Colon (tissue), 2 donors: ENCODE data around the gene CKS2.
A peak's percentile ranks its signal among the peaks of the same experiment; 100 is the strongest.
"Not testable (repeated sequence)": the region's sequence is repeated elsewhere in the genome, so short reads cannot be mapped to it uniquely, and the experiment has no call there.

Source experiments
- FAIRE-seq: peaks from 2 replicates; lab custom pipeline; 2012; peaks lifted over from hg19 to GRCh38; lab: Jason Lieb, UNC
- donor health status: control.
- donor health status: control.

The CKS2 gene

GRCh38 chr9:89310475-89311345 is at the start of gene CKS2:
CKS2 (plus strand) TSS chr9:89311195; CDS start chr9:89311293, 98 bp downstream.
- peak; percentile 93 for FAIRE-seq

- no peak for FAIRE-seq
These were observed 37.3 kb upstream of the CKS2 start for GRCh38 chr9:89273528-89274279.

GRCh38 chr9:89274838-89275237 is 36.2 kb upstream of the CKS2 start:
- no peak for FAIRE-seq

- not testable (repeated sequence) for FAIRE-seq
These were observed 35.0 kb upstream of the CKS2 start for GRCh38 chr9:89276040-89276439.

- FAIRE-seq: no peak
These were observed 34.0 kb upstream of the CKS2 start for GRCh38 chr9:89277043-89277442.

- FAIRE-seq: no peak
These were observed 33.5 kb upstream of the CKS2 start for GRCh38 chr9:89277454-89277853.

GRCh38 chr9:89278551-89278950 is 32.4 kb upstream of the CKS2 start:
- FAIRE-seq: no peak

GRCh38 chr9:89278997-89279739 is 31.8 kb upstream of the CKS2 start:
- no peak for FAIRE-seq

- no peak for FAIRE-seq
These were observed 29.9 kb upstream of the CKS2 start for GRCh38 chr9:89281106-89281505.

- FAIRE-seq: not testable (repeated sequence)
These were observed 28.6 kb upstream of the CKS2 start for GRCh38 chr9:89282248-89282968.

GRCh38 chr9:89284076-89284475 is 26.9 kb upstream of the CKS2 start:
- FAIRE-seq: no peak

GRCh38 chr9:89291741-89292140 is 19.3 kb upstream of the CKS2 start:
- FAIRE-seq: no peak

GRCh38 chr9:89293014-89293413 is 18.0 kb upstream of the CKS2 start:
- FAIRE-seq: no peak

GRCh38 chr9:89295400-89295799 is 15.6 kb upstream of the CKS2 start:
- no peak for FAIRE-seq

GRCh38 chr9:89301996-89302395 is 9.0 kb upstream of the CKS2 start:
- FAIRE-seq: not testable (repeated sequence)

- no peak for FAIRE-seq
These were observed 6.8 kb upstream of the CKS2 start for GRCh38 chr9:89304020-89304833.

GRCh38 chr9:89304834-89305188 is 6.2 kb upstream of the CKS2 start:
- no peak for FAIRE-seq

- no peak for FAIRE-seq
These were observed 5.1 kb upstream of the CKS2 start for GRCh38 chr9:89305868-89306267.

- no peak for FAIRE-seq
These were observed 1.8 kb upstream of the CKS2 start for GRCh38 chr9:89309166-89309565.

GRCh38 chr9:89309608-89310474 is 1.2 kb upstream of the CKS2 start:
- FAIRE-seq: no peak
